GM10266 (cell line): Measurements from ENCODE around the gene DNAJC15.

ENCODE experiments used
- DNase-seq: peaks from one replicate; pipeline ENCODE4 v3.0.0; 2012; ENCODE audit errors: extremely low spot score
- CTCF ChIP-seq: IDR thresholded peaks from 2 replicates; pipeline ENCODE4 v1.5.1; 2012; ENCODE audit warnings: mild to moderate bottlenecking, low read depth; ENCODE audit not compliant: control insufficient read depth, insufficient read depth; ENCODE audit errors: missing control alignments

DNAJC15 gene

GRCh38 chr13:43107780-43108179 lies 84.4 kb downstream of the DNAJC15 start:
- DNase-seq: no peak

GRCh38 chr13:43110036-43110435 lies 86.7 kb downstream of the DNAJC15 start:
- no peak for DNase-seq
- no peak for TF ChIP-seq CTCF

More at GRCh38 chr13:43107780-43108179, 84.4 kb downstream of the DNAJC15 start:
- no peak for TF ChIP-seq CTCF

GRCh38 chr13:43110658-43111057 lies 87.3 kb downstream of the DNAJC15 start:
- no peak for DNase-seq
- TF ChIP-seq CTCF: no peak

GRCh38 chr13:43111559-43112400 lies 88.4 kb downstream of the DNAJC15 start:
- DNase-seq: no peak
- TF ChIP-seq CTCF: no peak

- no peak for DNase-seq
- TF ChIP-seq CTCF: no peak
Measured at GRCh38 chr13:43113603-43114002, 90.2 kb downstream of the DNAJC15 start.

GRCh38 chr13:43114504-43114903 lies 91.1 kb downstream of the DNAJC15 start:
- no peak for DNase-seq
- no peak for TF ChIP-seq CTCF

- DNase-seq: no peak
- TF ChIP-seq CTCF: no peak
Measured at GRCh38 chr13:43115141-43115540, 91.8 kb downstream of the DNAJC15 start.
